HG03342 (cell line): ENCODE results near the gene TTC3.
A peak's percentile ranks its signal among the peaks of the same experiment; 100 is the strongest.

ENCODE experiments used
- ATAC-seq: cut with Tn5 transposase; IDR thresholded peaks from one replicate; pipeline ENCODE4 v1.9.1; 2021; ENCODE audit warnings: mild to moderate bottlenecking, moderate library complexity; ENCODE audit not compliant: unreplicated experiment

TTC3 gene

DNA sequence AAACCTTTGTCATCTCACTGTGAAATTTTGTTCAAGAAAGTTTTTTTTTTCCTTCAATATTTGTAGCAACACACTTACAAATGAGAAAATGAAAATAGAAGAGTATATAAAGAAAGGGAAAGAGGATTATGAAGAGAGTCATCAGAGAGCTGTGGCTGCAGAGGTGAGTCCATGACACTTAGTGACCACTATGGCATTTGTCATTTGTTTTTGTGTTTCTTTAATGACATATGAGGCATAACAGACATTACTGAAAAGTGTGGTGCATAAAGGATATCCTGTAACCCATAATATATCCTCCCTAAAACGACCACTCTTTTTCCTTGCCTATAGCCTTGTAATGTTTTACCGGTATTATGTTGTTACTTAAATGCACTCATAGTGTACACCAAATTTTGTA, 113.9 kb downstream of the TTC3 start:
- no peak for ATAC-seq

- no peak for ATAC-seq
Observed at GRCh38 chr21:37188825-37189224, 115.8 kb downstream of the TTC3 start.

DNA sequence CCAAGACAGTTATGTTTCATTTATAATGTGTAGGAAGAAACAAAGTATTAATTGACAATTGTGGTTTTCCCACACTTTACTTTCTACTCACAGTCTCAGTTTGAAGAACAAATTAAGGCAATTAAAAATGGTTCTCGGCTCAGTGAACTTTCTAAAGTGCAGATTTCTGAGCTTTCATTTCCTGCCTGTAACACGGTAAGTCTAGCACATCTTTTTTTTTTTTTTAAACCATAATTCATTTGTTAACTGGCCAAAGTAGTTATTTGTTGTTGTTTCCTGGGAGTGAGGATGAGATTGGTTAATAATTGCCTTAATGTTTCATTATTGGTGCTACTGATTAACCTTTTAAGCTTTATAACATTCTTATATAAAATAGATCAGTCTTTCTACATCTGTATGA, 119.0 kb downstream of the TTC3 start:
- no peak for ATAC-seq

GRCh38 chr21:37193006-37193405, 120.0 kb downstream of the TTC3 start:
- ATAC-seq = no peak

DNA sequence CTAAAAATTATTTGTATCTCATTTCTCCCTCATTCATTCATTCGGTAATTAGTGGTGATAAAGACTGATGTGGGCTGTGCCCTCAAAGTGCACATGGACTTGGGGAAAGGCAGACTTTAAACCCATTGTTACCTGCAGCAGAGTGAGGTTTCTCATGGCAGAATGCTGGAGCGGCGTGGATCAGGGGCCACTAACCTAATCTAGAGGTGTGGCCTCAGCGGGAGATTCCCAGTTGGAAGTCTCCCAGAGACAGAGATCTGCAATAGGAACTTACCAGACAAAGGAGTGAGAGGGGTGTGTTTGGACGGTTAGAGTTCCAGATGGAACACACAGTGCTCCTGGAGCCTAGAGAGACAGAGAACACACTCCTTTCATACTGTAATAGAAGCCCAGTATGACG, 120.6 kb downstream of the TTC3 start:
- ATAC-seq = no peak

DNA sequence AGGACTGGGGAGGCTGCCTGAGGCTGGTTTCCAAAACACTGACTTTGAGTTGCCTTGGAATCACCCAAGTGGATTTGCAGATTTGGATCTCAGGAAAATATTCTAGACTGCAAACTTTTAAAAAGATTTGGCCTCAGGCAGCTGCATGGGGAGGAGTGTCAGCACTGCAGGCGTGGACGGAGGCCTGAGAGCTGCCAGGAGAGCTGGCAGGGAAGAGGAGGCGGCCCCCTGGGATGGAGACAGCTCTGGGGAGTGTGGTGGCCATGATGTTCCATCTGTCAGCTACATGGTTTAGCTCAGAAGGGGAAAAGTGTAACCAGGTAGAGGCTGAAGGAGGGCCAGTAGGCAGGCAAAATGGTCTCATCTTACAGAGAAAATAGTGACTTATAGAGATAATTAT, 122.0 kb downstream of the TTC3 start:
- ATAC-seq = no peak

DNA sequence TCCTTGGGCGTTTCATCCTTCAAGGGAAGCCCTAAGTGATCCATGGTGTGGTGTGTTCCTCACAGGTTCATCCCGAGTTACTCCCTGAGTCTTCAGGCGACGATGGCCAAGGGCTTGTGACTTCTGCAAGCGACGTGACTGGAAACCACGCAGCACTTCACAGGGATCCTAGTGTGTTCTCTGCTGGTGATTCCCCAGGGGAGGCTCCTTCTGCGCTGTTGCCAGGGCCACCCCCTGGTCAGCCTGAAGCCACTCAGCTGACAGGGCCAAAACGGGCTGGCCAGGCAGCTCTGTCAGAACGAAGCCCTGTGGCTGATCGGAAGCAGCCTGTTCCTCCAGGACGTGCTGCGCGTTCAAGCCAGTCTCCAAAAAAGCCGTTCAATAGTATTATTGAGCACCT, 122.6 kb downstream of the TTC3 start:
- no peak for ATAC-seq

DNA sequence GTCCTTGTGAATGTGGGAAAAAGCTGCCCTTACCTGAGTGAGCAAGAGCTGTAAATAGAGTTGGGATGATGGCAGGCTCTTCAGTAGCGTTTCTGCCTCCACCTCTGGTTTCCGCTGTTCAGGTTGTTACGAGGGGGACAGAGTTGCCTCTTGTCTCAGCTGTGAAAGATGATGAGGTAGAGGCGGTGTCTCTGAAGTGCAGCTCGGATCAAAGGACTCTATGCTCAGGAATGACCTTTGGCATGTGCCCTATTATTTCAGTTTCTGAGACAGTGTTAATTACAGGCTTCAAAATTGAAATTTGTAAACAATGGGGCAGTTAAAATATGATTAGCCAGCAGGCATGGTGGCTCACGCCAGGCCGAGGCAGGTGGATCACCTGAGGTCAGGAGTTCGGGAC, 123.8 kb downstream of the TTC3 start:
- ATAC-seq = no peak

DNA sequence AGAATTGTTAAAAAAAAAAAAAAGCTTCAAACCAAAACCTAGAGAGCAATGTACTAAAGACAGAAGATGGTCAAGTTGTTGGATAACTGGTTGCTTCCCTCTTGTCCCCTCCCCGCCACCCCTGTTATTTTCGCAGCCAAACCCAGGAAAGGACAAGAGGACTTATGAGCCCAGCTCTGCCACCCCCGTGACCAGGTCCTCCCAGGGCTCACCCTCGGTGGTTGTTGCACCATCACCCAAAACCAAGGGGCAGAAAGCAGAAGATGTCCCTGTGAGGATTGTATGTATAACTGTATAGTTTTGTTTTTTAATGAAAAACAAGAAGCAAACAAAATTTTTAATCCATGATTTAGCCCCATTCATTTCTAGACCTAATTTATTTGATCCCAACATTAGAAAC, 124.7 kb downstream of the TTC3 start:
- ATAC-seq = no peak

DNA sequence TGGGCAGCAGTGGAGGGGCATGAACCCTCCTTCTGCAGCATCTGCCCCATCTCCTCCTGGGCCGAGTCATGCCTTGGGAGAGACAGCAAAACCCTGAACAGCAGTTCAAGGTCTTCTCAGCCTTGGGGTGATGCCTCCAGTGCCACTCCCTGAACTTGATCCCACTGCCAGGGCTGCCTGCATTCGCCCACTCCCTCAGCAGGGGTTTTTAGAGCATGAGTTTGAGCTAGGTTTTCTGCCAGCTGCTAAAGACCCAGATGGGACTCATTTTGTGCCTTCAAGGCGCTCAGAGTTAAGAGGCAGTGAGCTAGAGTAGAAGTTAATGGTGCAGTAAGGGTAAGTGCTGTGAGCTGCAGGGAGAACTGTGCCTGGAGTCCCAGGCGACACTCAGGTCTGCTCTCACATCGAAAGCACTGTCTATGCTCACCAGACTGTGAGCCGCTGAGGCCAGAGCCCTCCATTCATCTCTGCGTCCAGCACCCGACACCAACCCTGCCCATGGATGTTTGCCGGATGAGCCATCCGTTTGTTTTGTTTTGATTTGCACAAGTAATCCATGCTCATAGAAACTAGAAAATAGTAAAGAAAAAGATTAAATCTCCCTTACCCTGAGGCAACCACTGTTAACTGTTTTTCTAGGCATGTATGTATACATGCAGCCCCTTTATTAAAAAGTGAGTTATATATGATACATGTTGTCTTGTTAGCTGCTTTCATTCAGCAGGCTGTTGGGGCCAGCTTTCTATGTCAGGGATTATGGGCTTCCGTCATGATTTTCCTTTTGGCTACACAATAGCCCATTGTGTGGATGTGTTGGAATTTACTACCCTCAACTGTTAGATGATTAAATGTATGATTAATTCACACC, 126.2 kb downstream of the TTC3 start:
- ATAC-seq = no peak

DNA sequence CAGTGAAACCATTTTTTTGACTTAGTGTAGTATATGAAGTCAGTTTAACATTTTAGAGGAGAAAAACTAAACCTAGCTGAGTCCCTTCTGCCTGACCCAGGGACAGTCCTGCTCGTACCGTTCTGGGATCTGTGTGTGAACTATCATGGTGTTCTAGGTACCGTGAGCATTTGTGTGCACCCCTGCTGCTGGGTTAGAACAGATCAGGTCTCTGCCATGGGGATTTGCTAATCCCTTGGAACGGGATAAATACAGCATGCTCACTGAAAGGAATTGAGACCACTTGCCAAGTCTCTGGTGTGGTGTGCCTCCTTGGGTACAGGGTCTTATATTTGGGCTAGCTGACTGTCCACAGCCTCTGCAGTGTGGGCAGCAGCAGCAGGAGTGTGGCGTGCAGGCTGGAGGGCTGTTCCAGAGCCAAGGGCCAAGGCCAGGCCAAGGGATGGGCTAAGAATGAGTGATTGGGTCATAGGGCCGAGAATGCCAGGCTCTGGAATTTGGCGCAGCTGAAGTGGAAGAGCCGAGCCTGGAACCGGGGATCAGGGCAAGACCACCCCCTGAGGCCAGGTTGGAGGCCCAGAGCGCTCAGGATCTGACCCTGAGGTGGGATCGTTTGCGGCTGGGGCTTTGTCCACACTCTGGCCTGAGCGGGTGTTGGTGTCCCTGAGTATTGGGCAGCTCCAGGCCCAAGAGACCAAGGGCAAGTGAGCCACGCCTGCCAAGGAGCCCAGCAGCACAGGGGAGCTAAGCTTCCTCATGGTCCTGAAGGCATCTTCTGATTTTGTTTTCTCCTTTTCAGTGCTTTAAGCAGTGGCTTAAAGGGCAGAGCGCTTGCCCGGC, 127.8 kb downstream of the TTC3 start:
- no peak for ATAC-seq

- no peak for ATAC-seq
Observed at GRCh38 chr21:37202221-37203110, 129.4 kb downstream of the TTC3 start.

GRCh38 chr21:37204580-37204979, 131.5 kb downstream of the TTC3 start:
- ATAC-seq = no peak

GRCh38 chr21:37206496-37206895, 133.4 kb downstream of the TTC3 start:
- ATAC-seq = no peak

DNA sequence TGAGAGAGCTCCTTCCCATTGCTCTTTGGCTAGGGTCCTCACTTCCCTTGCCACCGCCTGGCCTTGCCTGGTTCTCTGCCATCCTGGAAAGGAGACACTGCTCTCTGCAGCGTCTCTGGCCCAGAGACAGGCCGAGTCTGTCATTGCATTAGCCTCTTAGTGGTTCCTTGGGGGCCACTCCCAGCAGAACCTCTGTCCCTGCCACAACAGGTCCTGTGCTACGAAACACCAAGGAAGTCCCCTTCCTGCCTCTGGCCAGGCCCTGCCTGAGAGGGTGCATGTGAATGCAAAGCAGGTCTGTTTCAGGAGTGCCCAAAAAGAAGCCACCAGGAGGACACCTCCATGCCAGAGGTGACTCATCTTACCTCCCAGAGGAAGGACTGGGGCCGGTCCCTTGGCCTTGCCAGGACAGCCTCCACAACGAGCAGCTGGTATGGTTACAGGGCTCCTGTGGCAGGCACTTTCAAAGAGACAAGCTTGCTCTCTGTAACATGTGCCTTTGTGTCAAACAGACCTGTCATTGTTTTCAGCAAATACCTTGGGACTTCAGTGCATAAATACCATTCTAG, 134.5 kb downstream of the TTC3 start:
- ATAC-seq = peak; percentile 54

DNA sequence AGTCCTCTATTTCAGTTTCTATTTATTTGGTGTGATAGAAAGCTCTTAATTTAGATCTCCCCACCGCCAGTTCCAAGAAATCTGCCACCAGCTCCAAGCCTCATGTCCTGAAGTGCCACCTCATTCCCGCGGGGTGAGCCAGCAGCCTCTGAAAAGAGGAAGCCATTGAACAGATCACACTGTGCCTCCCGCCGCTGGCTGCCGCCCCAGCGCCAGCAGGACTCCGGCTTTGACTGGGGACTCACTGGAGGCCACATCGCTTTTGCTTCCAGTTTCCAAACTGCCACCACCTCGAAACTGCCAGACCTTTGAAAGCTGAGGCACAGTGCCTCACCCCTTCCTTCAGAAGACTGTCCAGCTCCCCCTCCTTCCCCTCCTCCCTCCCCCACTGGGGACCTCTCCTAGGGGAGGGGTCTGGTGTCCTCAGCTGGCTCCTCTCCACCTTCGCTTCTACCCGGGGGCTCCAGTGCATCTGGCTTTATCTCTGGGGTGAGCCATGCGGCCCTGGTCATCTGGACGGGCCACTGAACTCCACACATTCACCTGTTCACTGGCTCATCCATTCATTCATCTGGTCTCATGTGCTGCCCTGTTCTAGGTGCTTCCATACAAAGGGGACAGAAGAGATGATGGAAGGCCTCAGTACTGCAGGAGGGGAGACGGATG, 135.1 kb downstream of the TTC3 start:
- ATAC-seq = peak; percentile 62

- ATAC-seq = peak; percentile 39
Observed at GRCh38 chr21:37208741-37209225, 135.7 kb downstream of the TTC3 start.

GRCh38 chr21:37210130-37210529, 137.1 kb downstream of the TTC3 start:
- no peak for ATAC-seq

GRCh38 chr21:37210799-37211198, 137.7 kb downstream of the TTC3 start:
- no peak for ATAC-seq

DNA sequence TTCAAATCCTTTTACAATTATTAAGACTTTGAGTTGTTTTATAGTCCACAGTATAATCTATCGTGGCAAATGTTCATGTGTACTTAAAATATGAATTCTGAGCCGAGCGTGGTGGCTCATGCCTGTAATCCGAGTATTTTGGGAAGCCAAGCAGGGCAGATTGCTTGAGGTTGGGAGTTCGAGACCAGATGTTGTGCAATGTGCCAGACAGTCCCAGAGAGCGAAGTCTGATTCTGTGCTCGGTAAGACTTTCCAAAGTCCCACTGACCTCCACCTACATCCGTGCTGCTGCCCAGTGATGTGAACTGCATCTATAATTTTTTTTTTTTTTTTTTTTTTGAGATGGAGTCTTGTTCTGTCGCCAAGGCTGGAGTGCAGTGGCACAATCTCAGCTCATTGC, 141.9 kb downstream of the TTC3 start:
- ATAC-seq = no peak
